ENCODE data around the gene SNX13.

The SNX13 gene

GRCh38 chr7:17947620-17948019 is 7.3 kb upstream of the SNX13 start:
- DNase-seq (ENCODE audit: low read depth in 2 of 2) = no peak

- DNase-seq (ENCODE audit: low read depth in 2 of 2) = no peak
These were observed 6.3 kb upstream of the SNX13 start for GRCh38 chr7:17946591-17946990.

GRCh38 chr7:17944720-17945119 is 4.4 kb upstream of the SNX13 start:
- no peak for DNase-seq (ENCODE audit: low read depth in 2 of 2)

- no peak for DNase-seq (ENCODE audit: low read depth in 2 of 2)
These were observed 2.7 kb upstream of the SNX13 start for GRCh38 chr7:17943006-17943405.

GRCh38 chr7:17942231-17942630 is 1.9 kb upstream of the SNX13 start:
- DNase-seq (ENCODE audit: low read depth in 2 of 2) = no peak

- no peak for DNase-seq (ENCODE audit: low read depth in 2 of 2)
These were observed 697 bp upstream of the SNX13 start for GRCh38 chr7:17940951-17941431.

GRCh38 chr7:17939606-17940301 is 540 bp downstream of the SNX13 start:
- DNase-seq (ENCODE audit: low read depth in 2 of 2) = peak; percentile 24 to 37

GRCh38 chr7:17939211-17939605 is 1.1 kb downstream of the SNX13 start:
- no peak for DNase-seq (ENCODE audit: low read depth in 2 of 2)

GRCh38 chr7:17937506-17938120 is 2.7 kb downstream of the SNX13 start:
- DNase-seq (ENCODE audit: low read depth in 2 of 2) = no peak

GRCh38 chr7:17936321-17936720 is 4.0 kb downstream of the SNX13 start:
- DNase-seq (ENCODE audit: low read depth in 2 of 2) = no peak

- no peak for DNase-seq (ENCODE audit: low read depth in 2 of 2)
These were observed 5.6 kb downstream of the SNX13 start for GRCh38 chr7:17934612-17935240.

GRCh38 chr7:17934094-17934493 is 6.2 kb downstream of the SNX13 start:
- DNase-seq (ENCODE audit: low read depth in 2 of 2) = no peak

GRCh38 chr7:17932770-17933169 is 7.5 kb downstream of the SNX13 start:
- DNase-seq (ENCODE audit: low read depth in 2 of 2) = no peak

GRCh38 chr7:17931069-17931468 is 9.2 kb downstream of the SNX13 start:
- no peak for DNase-seq (ENCODE audit: low read depth in 2 of 2)

- DNase-seq (ENCODE audit: low read depth in 2 of 2) = no peak
These were observed 9.7 kb downstream of the SNX13 start for GRCh38 chr7:17930546-17930945.

GRCh38 chr7:17929647-17930395 is 10.5 kb downstream of the SNX13 start:
- no peak for DNase-seq (ENCODE audit: low read depth in 2 of 2)

- DNase-seq (ENCODE audit: low read depth in 2 of 2) = no peak
These were observed 12.2 kb downstream of the SNX13 start for GRCh38 chr7:17928055-17928454.

GRCh38 chr7:17921857-17922416 is 18.4 kb downstream of the SNX13 start:
- no peak for DNase-seq (ENCODE audit: low read depth in 2 of 2)

- no peak for DNase-seq (ENCODE audit: low read depth in 2 of 2)
These were observed 22.5 kb downstream of the SNX13 start for GRCh38 chr7:17917842-17918241.

GRCh38 chr7:17916786-17917185 is 23.5 kb downstream of the SNX13 start:
- DNase-seq (ENCODE audit: low read depth in 2 of 2) = no peak

- no peak for DNase-seq (ENCODE audit: low read depth in 2 of 2)
These were observed 24.5 kb downstream of the SNX13 start for GRCh38 chr7:17915796-17916195.

GRCh38 chr7:17915168-17915567 is 25.1 kb downstream of the SNX13 start:
- no peak for DNase-seq (ENCODE audit: low read depth in 2 of 2)

All from stimulated activated CD8-positive, alpha-beta memory T cell treated with anti-CD3 and anti-CD28 coated beads, Interleukin-2, amount 100 ng/mL, for 48 hours (primary cell).